ENCODE results near the gene CRYBB1.

CRYBB1 gene

DNA sequence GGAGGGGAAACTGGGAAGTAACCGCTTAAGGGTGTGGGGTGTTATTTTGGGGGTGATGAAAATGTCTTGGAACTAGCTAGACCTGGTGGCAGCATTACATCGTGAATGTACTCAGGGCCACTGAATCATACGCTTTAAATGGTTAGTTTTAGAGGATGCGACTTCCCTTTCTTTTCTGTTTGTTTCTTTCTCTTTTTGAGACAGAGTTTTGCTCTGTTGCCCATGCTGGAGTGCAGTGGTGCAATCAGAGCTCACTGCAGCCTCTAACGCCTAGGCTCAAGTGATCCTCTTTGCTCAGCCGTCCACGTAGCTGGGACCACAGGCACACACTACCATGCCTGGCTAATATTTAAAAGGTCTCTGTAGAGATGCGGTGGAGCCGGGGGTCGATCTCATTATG is 34.0 kb upstream of the CRYBB1 start:
- Histone ChIP-seq H3K27me3 (replicated peaks; ENCODE audit: control insufficient read depth, insufficient read depth, low read length) (peaks cover under 1% of the 10 kb centered on the region; the same call in 1 of the 2 replicates), H3K36me3 (ENCODE audit: control insufficient read depth, insufficient read depth, low read length) (no peaks in the 10 kb centered on the region), H3K4me3 (replicated peaks; ENCODE audit: low read depth, low read length) (no peak overlapping the region)
- DNase-seq (ENCODE audit: extremely low read depth, insufficient read length) = no peak
- TF ChIP-seq, protein P1, sequence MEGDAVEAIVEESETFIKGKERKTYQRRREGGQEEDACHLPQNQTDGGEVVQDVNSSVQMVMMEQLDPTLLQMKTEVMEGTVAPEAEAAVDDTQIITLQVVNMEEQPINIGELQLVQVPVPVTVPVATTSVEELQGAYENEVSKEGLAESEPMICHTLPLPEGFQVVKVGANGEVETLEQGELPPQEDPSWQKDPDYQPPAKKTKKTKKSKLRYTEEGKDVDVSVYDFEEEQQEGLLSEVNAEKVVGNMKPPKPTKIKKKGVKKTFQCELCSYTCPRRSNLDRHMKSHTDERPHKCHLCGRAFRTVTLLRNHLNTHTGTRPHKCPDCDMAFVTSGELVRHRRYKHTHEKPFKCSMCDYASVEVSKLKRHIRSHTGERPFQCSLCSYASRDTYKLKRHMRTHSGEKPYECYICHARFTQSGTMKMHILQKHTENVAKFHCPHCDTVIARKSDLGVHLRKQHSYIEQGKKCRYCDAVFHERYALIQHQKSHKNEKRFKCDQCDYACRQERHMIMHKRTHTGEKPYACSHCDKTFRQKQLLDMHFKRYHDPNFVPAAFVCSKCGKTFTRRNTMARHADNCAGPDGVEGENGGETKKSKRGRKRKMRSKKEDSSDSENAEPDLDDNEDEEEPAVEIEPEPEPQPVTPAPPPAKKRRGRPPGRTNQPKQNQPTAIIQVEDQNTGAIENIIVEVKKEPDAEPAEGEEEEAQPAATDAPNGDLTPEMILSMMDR (IDR thresholded peaks at IDR 0.05; ENCODE audit: insufficient read depth, low read length, poor library complexity, severe bottlenecking) = no peak

DNA sequence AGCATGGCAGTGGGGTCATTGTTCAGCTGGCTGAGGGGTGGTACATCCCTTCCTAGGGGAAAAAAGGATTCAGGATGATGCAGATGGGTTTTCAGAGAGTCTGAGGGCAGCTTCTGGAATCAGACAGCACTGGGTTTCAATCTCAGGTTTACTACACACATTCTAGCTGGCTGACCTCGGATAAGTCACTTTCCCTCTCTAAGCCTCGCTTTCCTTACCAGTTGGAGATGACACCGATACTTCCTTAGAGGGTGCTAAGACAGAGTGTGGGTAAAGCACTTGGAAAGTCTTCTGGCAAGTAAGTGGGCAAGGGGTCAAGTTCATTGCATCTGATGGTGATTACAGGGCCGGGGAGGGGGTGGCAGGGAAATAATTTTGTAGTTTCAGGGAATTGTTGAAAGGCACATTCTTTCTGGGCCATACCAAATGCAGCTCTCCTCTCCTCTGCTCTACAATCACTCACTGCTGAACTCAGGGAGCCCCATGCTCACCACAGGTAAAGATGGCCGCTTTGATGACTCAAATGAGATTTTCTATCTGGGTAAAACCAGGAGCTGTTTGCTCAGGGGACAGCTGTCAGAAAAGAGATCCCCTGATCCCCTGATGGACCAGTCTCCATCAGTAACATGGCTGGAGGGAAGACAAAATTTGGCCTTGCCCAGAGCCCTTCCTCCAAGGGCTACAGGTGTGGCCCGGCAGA is 33.0 kb upstream of the CRYBB1 start:
- no peak for DNase-seq (ENCODE audit: extremely low read depth, insufficient read length)
- no peaks in the 10 kb centered on the region for H3K36me3 ChIP-seq (ENCODE audit: control insufficient read depth, insufficient read depth, low read length)
- TF ChIP-seq, protein P1 (IDR thresholded peaks at IDR 0.05; ENCODE audit: insufficient read depth, low read length, poor library complexity, severe bottlenecking) = no peak
- no peak overlapping the region for H3K4me3 ChIP-seq (replicated peaks; ENCODE audit: low read depth, low read length)
- no peaks in the 10 kb centered on the region for H3K27me3 ChIP-seq (replicated peaks; ENCODE audit: control insufficient read depth, insufficient read depth, low read length)

DNA sequence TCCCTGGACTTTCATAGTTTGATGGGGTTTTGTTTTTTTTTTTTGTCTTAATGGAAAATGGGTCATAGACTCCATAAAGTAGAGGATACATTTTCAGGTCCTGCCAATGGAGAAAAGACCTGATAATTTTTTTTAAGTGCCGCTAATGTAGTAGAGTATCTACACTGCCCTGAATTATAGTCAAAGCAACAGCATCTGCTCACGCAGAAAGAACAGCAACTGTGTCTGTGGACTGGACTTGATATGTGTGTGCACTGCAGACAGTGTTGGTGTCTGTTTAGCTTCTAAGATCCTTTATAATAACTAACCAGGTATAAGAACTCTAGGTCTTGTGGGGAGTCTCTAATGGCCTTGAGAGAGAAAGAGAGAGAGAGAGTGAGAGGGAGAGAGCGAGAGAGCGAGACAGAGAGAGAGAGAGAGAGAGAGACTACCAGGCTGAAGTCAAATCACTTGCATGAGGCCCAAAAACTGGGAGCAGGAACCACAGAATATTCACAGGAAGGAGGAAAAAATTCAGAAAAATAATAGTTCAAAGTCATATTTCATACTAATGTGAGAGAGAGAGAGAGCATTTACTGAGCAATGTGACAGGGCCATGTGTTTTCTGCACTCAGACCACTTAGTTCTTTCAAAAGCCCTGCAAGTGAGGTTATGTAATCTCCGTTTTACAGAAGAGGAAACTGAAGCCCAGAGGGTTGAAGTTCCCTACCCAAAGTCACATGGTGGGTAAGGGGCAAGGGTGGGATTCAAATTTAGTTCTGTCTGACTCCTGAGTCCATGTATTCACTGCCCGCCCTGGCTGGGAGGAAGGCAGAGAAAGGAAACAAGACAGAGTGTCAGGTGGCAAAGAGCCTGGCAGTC is 30.9 kb upstream of the CRYBB1 start:
- H3K4me3 ChIP-seq (replicated peaks; ENCODE audit: low read depth, low read length) = no peak overlapping the region
- no peaks in the 10 kb centered on the region for H3K27me3 ChIP-seq (replicated peaks; ENCODE audit: control insufficient read depth, insufficient read depth, low read length)
- no peaks in the 10 kb centered on the region for H3K36me3 ChIP-seq (ENCODE audit: control insufficient read depth, insufficient read depth, low read length)
- TF ChIP-seq, protein P1 (IDR thresholded peaks at IDR 0.05; ENCODE audit: insufficient read depth, low read length, poor library complexity, severe bottlenecking) = no peak
- DNase-seq (ENCODE audit: extremely low read depth, insufficient read length) = no peak

DNA sequence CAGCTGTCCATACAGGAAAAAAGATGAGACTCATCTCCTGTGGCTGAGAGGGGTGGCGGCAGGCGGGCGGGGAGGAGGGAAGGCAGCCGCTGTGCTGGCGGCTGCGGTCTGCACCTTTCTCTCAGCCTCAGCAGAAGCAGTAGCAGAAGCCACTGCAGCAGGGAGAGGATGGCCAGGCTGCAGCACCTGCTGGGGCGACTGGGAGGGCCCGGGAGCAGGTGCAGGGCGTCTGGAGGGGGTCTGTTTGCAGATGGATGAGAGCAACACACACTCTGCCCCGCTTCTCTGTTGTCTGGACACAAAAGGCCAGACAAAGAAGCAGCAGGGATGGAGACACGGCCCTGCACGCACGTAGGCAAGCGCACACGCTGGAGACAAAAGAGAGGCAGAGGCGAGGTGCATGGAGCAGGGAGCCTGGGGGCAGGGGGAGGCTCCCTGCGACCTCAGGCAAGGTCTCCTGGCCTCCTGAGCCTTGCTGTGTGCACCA is 30.2 kb upstream of the CRYBB1 start:
- no peak overlapping the region for H3K4me3 ChIP-seq (replicated peaks; ENCODE audit: low read depth, low read length)
- no peak for DNase-seq (ENCODE audit: extremely low read depth, insufficient read length)
- no peaks in the 10 kb centered on the region for H3K27me3 ChIP-seq (replicated peaks; ENCODE audit: control insufficient read depth, insufficient read depth, low read length)
- TF ChIP-seq, protein P1 (IDR thresholded peaks at IDR 0.05; ENCODE audit: insufficient read depth, low read length, poor library complexity, severe bottlenecking) = no peak
- H3K36me3 ChIP-seq (ENCODE audit: control insufficient read depth, insufficient read depth, low read length) = no peaks in the 10 kb centered on the region

DNA sequence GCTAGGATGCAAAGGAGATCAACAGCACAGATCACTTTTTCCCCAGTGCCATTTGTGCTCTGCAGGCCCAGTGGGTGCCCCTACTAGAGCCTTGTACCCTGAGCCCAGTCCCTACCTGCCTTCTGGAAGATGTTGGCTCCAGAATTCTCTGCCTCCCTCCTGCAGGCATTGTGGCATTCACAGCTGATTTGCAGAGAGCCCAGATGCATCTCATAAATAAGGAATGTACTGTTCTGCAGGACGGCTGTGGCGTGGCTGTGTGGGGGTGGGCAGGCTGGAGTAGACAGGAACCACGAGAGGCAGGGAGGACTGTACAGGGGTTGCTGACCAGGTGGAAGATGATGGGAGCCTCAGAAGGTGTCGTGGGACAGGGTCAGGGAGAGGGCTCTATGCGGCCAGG is 28.3 kb upstream of the CRYBB1 start:
- H3K4me3 ChIP-seq (replicated peaks; ENCODE audit: low read depth, low read length) = no peak overlapping the region
- no peaks in the 10 kb centered on the region for H3K27me3 ChIP-seq (replicated peaks; ENCODE audit: control insufficient read depth, insufficient read depth, low read length)
- no peak for DNase-seq (ENCODE audit: extremely low read depth, insufficient read length)
- TF ChIP-seq, protein P1 (IDR thresholded peaks at IDR 0.05; ENCODE audit: insufficient read depth, low read length, poor library complexity, severe bottlenecking) = no peak
- no peaks in the 10 kb centered on the region for H3K36me3 ChIP-seq (ENCODE audit: control insufficient read depth, insufficient read depth, low read length)
